Measurements from ENCODE around the gene SRXN1. TPM values are rescaled to one million over a fixed set of nuclear protein-coding genes. Genes with fewer than 3 reads are reported as not detected.

SRXN1 gene
- total RNA-seq, 1 donor: 65.1 TPM

- no peak for TF ChIP-seq CTCF (IDR thresholded peaks at IDR 0.05; ENCODE audit: extremely low read depth, low read depth, low read length)
- H3K4me1 ChIP-seq (ENCODE audit: insufficient read depth, low read length): no peaks in the 10 kb centered on the region
- H3K9me3 ChIP-seq (ENCODE audit: low read depth, low read length): no peaks in the 10 kb centered on the region
- peaks cover 53% of the 10 kb centered on the region for H3K27me3 ChIP-seq (ENCODE audit: insufficient read depth, low read length)
- H3K79me2 ChIP-seq (ENCODE audit: insufficient read depth, low read length): no peaks in the 10 kb centered on the region
- peaks cover 9% of the 10 kb centered on the region for H4K20me1 ChIP-seq (ENCODE audit: insufficient read depth, low read length)
- DNase-seq (ENCODE audit: insufficient read length, low spot score, missing footprints): peak; percentile 74
- H3K4me2 ChIP-seq (ENCODE audit: insufficient read depth, low read length): no peak overlapping the region
- H3K4me3 ChIP-seq (ENCODE audit: insufficient read depth, low read length): no peak overlapping the region
- no peak overlapping the region for H2AFZ ChIP-seq (ENCODE audit: low read length)
- no peaks in the 10 kb centered on the region for H3K36me3 ChIP-seq (ENCODE audit: insufficient read depth, low read length)
- no peak overlapping the region for H3K27ac ChIP-seq (ENCODE audit: low read depth, low read length)
These were observed 18.4 kb upstream of the SRXN1 start for GRCh38 chr20:671252-672030.

GRCh38 chr20:669573-669972, 16.6 kb upstream of the SRXN1 start:
- H3K9me3 ChIP-seq (ENCODE audit: low read depth, low read length): no peaks in the 10 kb centered on the region
- H3K4me2 ChIP-seq (ENCODE audit: insufficient read depth, low read length): no peak overlapping the region
- no peak overlapping the region for H2AFZ ChIP-seq (ENCODE audit: low read length)
- H3K27ac ChIP-seq (ENCODE audit: low read depth, low read length): no peak overlapping the region
- H3K27me3 ChIP-seq (ENCODE audit: insufficient read depth, low read length): peaks cover 53% of the 10 kb centered on the region
- no peaks in the 10 kb centered on the region for H3K36me3 ChIP-seq (ENCODE audit: insufficient read depth, low read length)
- no peaks in the 10 kb centered on the region for H3K4me1 ChIP-seq (ENCODE audit: insufficient read depth, low read length)
- peak; percentile 65 for DNase-seq (ENCODE audit: insufficient read length, low spot score, missing footprints)
- no peak overlapping the region for H3K4me3 ChIP-seq (ENCODE audit: insufficient read depth, low read length)
- peaks cover 3% of the 10 kb centered on the region for H4K20me1 ChIP-seq (ENCODE audit: insufficient read depth, low read length)
- no peak for TF ChIP-seq CTCF (IDR thresholded peaks at IDR 0.05; ENCODE audit: extremely low read depth, low read depth, low read length)
- H3K79me2 ChIP-seq (ENCODE audit: insufficient read depth, low read length): no peaks in the 10 kb centered on the region

- Histone ChIP-seq H4K20me1 (ENCODE audit: insufficient read depth, low read length) (peaks cover 3% of the 10 kb centered on the region), H3K27ac (ENCODE audit: low read depth, low read length) (no peak overlapping the region), H2AFZ (ENCODE audit: low read length) (no peak overlapping the region), H3K4me1 (ENCODE audit: insufficient read depth, low read length) (no peaks in the 10 kb centered on the region), H3K4me3 (ENCODE audit: insufficient read depth, low read length) (no peak overlapping the region), H3K4me2 (ENCODE audit: insufficient read depth, low read length) (no peak overlapping the region), H3K79me2 (ENCODE audit: insufficient read depth, low read length) (no peaks in the 10 kb centered on the region), H3K36me3 (ENCODE audit: insufficient read depth, low read length) (no peaks in the 10 kb centered on the region), H3K9me3 (ENCODE audit: low read depth, low read length) (no peaks in the 10 kb centered on the region), H3K27me3 (ENCODE audit: insufficient read depth, low read length) (peaks cover 50% of the 10 kb centered on the region)
- no peak for TF ChIP-seq CTCF (IDR thresholded peaks at IDR 0.05; ENCODE audit: extremely low read depth, low read depth, low read length)
- no peak for DNase-seq (ENCODE audit: insufficient read length, low spot score, missing footprints)
These were observed 15.6 kb upstream of the SRXN1 start for GRCh38 chr20:668638-669037.

- H4K20me1 ChIP-seq (ENCODE audit: insufficient read depth, low read length): peaks cover 3% of the 10 kb centered on the region
- H3K4me1 ChIP-seq (ENCODE audit: insufficient read depth, low read length): no peaks in the 10 kb centered on the region
- H3K27me3 ChIP-seq (ENCODE audit: insufficient read depth, low read length): peaks cover 52% of the 10 kb centered on the region
- no peak overlapping the region for H3K27ac ChIP-seq (ENCODE audit: low read depth, low read length)
- no peak overlapping the region for H3K4me2 ChIP-seq (ENCODE audit: insufficient read depth, low read length)
- no peaks in the 10 kb centered on the region for H3K9me3 ChIP-seq (ENCODE audit: low read depth, low read length)
- no peaks in the 10 kb centered on the region for H3K79me2 ChIP-seq (ENCODE audit: insufficient read depth, low read length)
- H3K4me3 ChIP-seq (ENCODE audit: insufficient read depth, low read length): no peak overlapping the region
- DNase-seq (ENCODE audit: insufficient read length, low spot score, missing footprints): no peak
- TF ChIP-seq CTCF (IDR thresholded peaks at IDR 0.05; ENCODE audit: extremely low read depth, low read depth, low read length): no peak
- no peaks in the 10 kb centered on the region for H3K36me3 ChIP-seq (ENCODE audit: insufficient read depth, low read length)
- no peak overlapping the region for H2AFZ ChIP-seq (ENCODE audit: low read length)
These were observed 15.1 kb upstream of the SRXN1 start for GRCh38 chr20:668050-668449.

All from osteoblast (primary cell).